ENCODE measurements around the gene SLC10A6. TPM values are rescaled to one million over a fixed set of nuclear protein-coding genes. Genes with fewer than 3 reads are reported as not detected.

SLC10A6 gene
- polyA plus RNA-seq, 1 experiment: 0.06 TPM

DNA sequence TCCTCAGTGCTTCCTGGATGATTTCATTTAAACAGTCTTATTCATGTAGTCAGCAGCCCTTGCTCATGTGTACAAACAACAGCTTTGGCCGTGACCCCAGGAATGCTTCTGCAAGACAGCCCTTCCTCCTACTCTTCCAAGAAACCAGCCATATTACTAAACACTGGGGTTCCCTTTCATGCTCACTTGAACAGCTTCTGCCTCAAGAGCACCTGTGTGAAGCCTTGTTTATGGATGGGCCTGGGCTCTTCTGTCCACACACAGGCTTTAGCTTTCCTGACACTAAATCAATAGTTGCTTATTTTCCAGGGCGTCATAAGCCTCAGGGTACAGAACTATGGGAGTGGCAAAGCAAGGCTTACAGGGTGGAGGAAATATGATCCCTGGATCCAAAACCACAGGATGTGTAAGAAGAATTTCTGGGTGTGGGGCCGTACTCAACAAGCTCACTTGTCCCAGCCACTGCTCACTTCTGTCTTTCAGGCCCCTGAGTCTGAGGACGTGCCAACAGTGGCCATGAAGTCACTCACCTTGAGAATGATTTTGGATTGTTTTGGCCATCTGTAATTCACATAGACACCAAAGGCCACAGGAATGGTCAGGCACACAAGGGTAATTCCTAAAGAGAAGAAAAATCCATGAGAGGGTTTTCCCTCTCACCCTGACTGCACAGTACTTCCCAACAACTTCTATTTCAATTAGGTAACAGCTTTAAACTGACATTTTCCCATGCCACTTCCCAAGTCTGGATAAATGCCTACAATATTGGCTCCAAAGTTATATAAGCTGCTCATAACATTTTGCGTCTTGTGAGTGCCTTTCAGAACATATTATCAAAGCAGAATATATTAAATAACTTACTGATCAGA, 17.7 kb downstream of the SLC10A6 start:
- Histone ChIP-seq H3K4me3 (ENCODE audit: low read depth, low read length) (no peak overlapping the region), H3K27me3 (ENCODE audit: control insufficient read depth, insufficient read depth, low read length) (no peaks in the 10 kb centered on the region), H3K9me3 (ENCODE audit: control insufficient read depth, insufficient read depth, low read length) (no peaks in the 10 kb centered on the region), H3K27ac (ENCODE audit: low read depth, low read length) (peak overlapping the region; percentile 91)
- POLR2A ChIA-PET: interaction anchor here (0.6 to 1.7 kb wide), 5 partner anchors 11 to 238 kb away, joined by 3 to 12 read pairs (median 4); partner anchors contain the start of gene PTPN13
- DNase-seq (ENCODE audit: low read depth, low spot score): peak; percentile 93
- CTCF ChIA-PET: interaction anchor here (0.8 to 1.5 kb wide), 4 partner anchors 12 to 319 kb away, joined by 3 to 4 read pairs (median 3); partner anchors contain the start of gene PTPN13
- TF ChIP-seq CTCF (IDR thresholded peaks at IDR 0.05; ENCODE audit: low read depth, low read length): no peak

DNA sequence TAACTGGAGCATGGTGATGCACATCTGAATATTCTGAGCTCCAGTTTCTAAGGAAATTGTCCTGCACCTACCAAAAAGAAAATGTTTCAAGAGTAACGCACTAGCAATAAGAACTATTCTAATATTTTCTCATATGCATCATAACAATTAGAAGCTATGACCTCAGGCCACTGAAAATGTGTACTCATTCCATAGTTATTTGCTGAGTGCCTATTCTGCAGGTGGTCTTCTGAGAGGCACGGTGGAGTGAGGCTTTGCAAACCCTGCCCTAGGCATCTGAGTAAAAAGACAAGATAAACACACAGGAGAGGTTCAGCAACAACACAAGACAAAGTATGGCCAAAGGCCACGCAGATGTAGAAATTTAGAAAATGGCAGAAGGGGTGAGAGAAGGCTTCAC, 23.7 kb downstream of the SLC10A6 start:
- no peak for TF ChIP-seq CTCF (IDR thresholded peaks at IDR 0.05; ENCODE audit: low read depth, low read length)
- Histone ChIP-seq H3K9me3 (ENCODE audit: control insufficient read depth, insufficient read depth, low read length) (no peaks in the 10 kb centered on the region), H3K27ac (ENCODE audit: low read depth, low read length) (no peak overlapping the region), H3K4me3 (ENCODE audit: low read depth, low read length) (no peak overlapping the region), H3K27me3 (ENCODE audit: control insufficient read depth, insufficient read depth, low read length) (no peaks in the 10 kb centered on the region)
- ChIA-PET CTCF (interaction anchor here (1.0 to 1.4 kb wide), 2 partner anchors 9 to 326 kb away, joined by 3 read pairs; no protein-coding TSS in a partner anchor), POLR2A (no interaction called here)
- DNase-seq (ENCODE audit: low read depth, low spot score): no peak

- Histone ChIP-seq H3K9me3 (ENCODE audit: control insufficient read depth, insufficient read depth, low read length) (no peaks in the 10 kb centered on the region), H3K27ac (ENCODE audit: low read depth, low read length) (no peak overlapping the region), H3K4me3 (ENCODE audit: low read depth, low read length) (no peak overlapping the region), H3K27me3 (ENCODE audit: control insufficient read depth, insufficient read depth, low read length) (no peaks in the 10 kb centered on the region)
- POLR2A ChIA-PET: no interaction called here
- no peak for TF ChIP-seq CTCF (IDR thresholded peaks at IDR 0.05; ENCODE audit: low read depth, low read length)
- CTCF ChIA-PET: interaction anchor here (0.8 kb wide), 1 partner anchor 325 kb away, joined by 3 read pairs; no protein-coding TSS in a partner anchor
- no peak for DNase-seq (ENCODE audit: low read depth, low spot score)
These were observed 27.0 kb downstream of the SLC10A6 start for GRCh38 chr4:86822136-86822535.

DNA sequence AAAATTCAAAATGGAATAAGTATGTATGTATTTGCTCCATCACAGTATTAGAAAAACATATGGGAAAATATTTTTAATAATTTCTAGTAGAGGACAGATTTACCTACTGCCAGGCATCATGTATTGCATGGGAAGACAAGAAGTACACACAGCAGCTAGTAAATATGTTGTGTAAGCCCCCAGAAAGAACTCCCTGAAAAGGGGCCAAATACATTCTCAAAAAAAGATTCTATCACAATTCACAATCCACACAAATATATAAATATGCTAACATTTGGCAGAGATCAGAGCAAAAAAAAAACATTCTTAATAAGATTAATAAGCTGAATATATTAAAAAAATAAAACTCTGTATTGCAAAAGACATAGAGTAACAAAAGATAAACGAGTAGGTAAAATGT, 28.0 kb downstream of the SLC10A6 start:
- no peak overlapping the region for H3K27ac ChIP-seq (ENCODE audit: low read depth, low read length)
- ChIA-PET CTCF (no interaction called here), POLR2A (no interaction called here)
- no peak overlapping the region for H3K4me3 ChIP-seq (ENCODE audit: low read depth, low read length)
- no peak for TF ChIP-seq CTCF (IDR thresholded peaks at IDR 0.05; ENCODE audit: low read depth, low read length)
- H3K27me3 ChIP-seq (ENCODE audit: control insufficient read depth, insufficient read depth, low read length): no peaks in the 10 kb centered on the region
- H3K9me3 ChIP-seq (ENCODE audit: control insufficient read depth, insufficient read depth, low read length): no peaks in the 10 kb centered on the region; the same call in 1 of the 2 replicates
- DNase-seq (ENCODE audit: low read depth, low spot score): no peak

- POLR2A ChIA-PET: interaction anchor here (0.7 kb wide), 1 partner anchor 12 kb away, joined by 4 read pairs; no protein-coding TSS in a partner anchor
- H3K27me3 ChIP-seq (ENCODE audit: control insufficient read depth, insufficient read depth, low read length): no peaks in the 10 kb centered on the region
- CTCF ChIA-PET: interaction anchor here (1.0 kb wide), 1 partner anchor 11 kb away, joined by 3 read pairs; no protein-coding TSS in a partner anchor
- TF ChIP-seq CTCF (IDR thresholded peaks at IDR 0.05; ENCODE audit: low read depth, low read length): no peak
- H3K4me3 ChIP-seq (ENCODE audit: low read depth, low read length): no peak overlapping the region
- no peak overlapping the region for H3K27ac ChIP-seq (ENCODE audit: low read depth, low read length)
- DNase-seq (ENCODE audit: low read depth, low spot score): no peak
- peaks cover 5% of the 10 kb centered on the region; the same call in 1 of the 2 replicates for H3K9me3 ChIP-seq (ENCODE audit: control insufficient read depth, insufficient read depth, low read length)
These were observed 29.6 kb downstream of the SLC10A6 start for GRCh38 chr4:86819561-86819960.
